NCI-H345 treated with DMSO at 0.1 percent for 48 hours (cell line): ENCODE data around the gene TRAPPC2.
"Not testable (repeated sequence)": the region's sequence is repeated elsewhere in the genome, so short reads cannot be mapped to it uniquely, and the experiment has no call there.

ENCODE experiments used
- DNase-seq: peaks from one replicate; lab custom pipeline; 2025; ENCODE audit not compliant: unreplicated experiment; lab: John Stamatoyannopoulos, UW

TRAPPC2 gene

DNA sequence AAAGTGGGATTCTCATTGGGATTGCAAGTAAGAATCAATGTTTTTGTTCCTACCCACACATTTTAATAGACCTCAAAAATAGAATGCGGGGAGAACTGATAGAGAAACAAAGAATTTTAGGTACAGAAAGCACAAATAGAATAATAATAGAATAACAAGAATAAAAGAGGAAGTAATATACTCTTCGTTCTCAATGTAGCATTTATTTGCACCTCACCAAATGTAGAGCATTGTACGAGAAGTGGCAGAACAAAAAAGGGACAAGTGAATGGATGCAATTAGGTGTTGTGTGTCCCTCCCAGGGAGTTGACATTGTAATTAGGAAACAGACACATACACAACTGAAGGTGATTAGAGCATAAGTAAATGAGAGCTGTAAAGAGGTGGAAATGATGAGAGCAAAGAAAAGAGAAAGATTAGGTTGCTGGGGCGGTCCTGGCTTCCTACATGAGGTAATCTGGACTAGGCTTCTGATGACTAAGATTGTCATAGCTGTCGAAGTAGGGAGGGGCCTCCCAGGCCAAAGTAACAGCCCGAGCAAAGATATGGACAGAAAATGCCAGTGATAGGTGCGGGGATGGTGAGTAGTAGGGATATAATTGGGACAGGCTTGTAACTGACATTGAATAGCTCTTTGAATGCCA, 35.1 kb downstream of the TRAPPC2 start:
- no peak for DNase-seq

DNA sequence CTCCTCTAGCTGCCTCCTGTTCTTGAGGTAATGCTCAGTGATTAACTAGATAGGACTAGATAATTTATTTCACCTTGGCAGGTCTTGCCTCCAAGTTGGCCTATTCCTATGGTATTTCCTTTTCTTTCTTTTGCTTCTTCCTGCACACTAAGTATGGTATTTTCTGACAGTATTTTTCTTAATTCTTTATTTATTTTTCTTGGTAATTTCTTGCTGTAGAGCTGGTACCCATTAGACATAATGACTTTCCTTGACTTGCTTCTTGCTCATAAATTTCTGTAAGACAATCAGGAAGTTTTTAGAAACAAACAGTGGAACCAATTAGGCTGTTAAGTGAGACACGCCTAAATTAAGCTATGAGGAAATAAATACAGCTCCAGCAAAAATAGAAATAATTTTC, 36.0 kb downstream of the TRAPPC2 start:
- DNase-seq, result no peak

DNA sequence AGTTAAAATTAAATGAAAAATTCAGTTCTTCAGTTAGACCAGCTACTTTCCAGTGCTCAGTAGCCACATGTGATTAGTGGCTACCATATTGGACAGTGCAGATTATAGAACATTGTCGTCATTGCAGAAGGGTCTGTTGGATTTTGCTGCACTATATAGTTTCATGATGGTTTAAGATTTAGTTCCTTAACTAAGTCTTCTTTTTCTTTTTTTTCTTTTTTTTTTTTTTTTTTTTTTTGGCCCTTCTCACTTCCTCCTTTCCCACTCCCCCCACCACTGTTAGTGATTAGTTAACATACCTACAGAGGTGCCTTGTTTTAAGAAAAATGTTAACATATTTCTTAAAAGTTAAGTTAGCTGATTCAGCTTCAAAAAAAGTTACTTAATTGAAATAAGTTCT, 36.4 kb downstream of the TRAPPC2 start:
- DNase-seq, result no peak

DNA sequence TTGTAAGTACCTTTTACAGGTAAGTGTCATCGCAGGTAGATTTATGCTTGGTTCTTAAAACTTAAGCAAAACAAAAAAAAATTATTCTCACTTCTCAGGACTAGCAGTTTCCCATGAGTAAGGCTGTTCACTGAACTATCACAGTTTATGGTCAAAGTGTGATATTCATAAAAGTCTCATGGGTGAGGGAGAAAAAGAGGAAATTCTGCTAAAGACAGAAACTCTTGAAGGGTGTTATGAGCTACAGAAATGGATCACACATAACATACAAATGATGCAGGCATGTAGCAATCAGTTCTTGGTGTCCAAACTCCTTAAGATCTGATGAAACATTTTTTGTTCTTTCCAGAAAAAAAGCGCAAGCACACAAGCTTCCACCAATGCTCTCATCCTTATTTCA, 37.0 kb downstream of the TRAPPC2 start:
- no peak for DNase-seq

DNA sequence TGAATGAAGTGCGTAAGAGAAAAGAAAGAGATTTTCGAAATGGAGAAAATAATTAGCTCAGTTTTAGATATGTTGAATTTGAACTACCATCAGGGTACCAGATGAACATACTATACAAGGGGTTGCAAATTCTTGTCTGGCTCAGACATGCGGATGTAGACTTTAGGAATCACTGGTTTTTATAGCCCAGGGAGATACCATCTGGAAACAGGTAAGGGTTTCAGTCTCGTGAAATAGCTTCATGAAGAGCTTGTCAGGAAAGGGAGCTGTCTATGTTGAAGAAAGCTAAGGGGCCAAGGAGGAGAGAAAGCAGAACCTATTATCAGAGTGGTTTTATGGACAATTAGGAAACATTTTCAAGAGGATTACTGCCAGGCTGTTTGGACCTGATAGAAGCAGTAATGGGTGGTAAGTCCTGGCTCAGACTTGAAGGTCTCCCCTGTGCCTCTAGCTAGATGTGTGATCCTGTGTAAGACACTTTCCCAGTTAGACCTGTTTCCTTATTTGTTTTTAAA, 38.8 kb downstream of the TRAPPC2 start:
- no peak for DNase-seq

DNA sequence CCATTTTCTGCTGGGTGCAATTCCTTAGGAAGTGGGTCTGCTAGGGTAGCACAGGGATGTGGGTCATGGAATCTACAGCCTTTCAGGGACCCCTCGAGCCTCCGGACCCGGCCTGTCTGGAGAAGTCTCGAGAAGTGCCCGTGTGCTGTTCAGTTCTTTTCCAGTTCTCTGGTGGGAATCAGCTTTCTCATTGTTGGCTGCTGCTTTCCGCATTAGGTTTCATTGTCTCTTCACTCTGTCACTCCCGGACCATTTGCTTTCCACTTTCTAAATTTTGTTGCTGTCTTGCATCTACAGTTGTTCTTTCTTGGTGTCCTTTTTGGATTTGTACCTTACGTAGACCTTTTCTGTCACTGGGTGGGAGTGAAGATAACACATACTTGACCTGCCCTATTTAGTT, 39.4 kb downstream of the TRAPPC2 start:
- DNase-seq, result no peak

DNA sequence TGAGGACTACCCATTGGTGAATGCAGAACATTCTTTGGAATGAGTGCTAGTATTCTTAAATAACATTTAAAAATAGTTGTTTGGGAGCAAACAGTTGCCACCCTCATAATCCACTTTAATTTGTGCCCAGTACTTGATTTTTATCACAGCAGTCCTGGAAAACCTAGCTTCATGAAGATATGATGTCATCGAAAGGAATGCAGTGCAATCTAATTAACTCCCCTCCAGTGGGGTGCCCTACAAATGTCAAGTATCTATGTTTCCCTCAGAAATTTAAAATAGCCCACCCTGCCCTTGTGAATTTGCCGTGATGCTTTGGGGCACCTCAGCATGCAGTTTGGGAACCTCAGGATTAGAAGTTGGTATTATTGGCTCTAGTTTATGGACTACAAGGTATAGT, 40.1 kb downstream of the TRAPPC2 start:
- DNase-seq, result no peak

DNA sequence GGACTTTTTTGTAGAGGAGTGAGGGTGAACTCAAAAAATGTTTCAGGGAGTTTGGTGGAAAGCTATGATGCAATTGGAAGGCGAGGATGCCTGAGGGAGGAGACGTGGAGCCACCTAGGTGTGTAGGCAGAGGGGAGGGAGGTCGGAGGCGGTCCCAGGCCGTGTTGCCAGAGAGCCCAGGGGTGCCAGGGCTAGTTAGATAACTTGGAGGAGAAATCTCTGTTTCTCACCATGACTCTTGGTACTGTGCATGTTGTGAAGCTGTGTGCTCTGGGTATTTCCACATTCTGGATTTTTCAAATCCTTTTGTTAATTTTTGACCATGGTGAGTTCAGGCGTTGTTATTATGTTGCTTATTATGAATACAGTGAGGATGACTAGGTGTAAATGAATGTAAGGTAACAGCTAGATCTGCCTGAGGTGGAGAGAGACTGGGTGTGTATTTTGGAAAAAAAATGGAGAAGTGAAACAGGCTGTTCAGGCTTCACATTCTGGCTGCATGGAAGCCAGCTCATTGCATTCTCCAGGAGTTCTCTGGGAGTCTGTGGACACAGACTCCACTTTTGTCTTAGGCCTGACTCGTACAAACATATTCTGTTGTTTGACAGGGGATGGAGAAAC, 41.0 kb downstream of the TRAPPC2 start:
- DNase-seq, result no peak

DNA sequence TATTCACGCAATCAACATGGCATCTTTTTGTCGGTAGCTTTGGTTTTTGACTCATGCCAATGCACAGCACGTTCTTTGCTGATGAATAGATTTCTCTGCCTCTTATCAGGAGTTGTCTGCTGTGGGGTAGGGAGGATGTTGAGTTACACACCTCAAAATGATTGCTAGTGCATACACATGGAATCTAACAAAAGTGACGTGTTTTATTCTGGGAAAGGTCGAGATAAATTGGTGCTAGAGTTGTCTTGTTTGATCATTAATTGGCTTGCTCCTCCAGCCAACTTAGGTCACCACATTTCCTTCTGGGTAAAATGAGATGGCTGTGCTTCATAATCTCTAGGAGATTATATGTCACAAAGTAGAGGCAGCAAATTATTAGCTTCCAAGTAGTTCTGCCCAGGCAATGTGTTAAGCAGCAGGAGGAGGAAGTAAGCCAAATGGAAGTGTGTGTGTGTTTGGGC, 41.6 kb downstream of the TRAPPC2 start:
- DNase-seq, result no peak

DNA sequence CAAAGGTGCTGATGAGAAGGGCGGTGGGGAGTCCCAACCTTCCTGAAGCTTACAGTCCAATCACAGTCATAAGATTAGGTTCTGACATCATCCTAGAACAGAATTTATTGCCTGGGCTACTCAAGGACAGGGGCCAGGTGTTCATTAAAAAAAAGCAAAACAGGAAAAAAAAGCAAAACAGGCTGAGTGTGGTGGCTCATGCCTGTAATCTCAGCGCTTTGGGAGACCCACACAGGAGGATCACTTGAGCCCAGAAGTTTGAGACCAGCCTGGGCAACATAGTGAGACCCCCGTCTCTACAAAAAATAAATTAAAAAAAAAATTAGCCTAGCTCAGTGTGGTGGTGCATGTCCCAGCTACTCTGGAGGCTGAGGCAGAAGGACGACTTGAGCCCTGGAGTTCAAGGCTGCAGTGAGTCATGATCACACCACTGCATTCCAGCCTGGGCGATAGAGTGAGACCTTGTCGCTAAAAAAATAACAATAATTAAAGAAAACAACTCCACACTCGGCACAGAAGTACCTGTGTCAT, 42.5 kb downstream of the TRAPPC2 start:
- DNase-seq, result no peak

DNA sequence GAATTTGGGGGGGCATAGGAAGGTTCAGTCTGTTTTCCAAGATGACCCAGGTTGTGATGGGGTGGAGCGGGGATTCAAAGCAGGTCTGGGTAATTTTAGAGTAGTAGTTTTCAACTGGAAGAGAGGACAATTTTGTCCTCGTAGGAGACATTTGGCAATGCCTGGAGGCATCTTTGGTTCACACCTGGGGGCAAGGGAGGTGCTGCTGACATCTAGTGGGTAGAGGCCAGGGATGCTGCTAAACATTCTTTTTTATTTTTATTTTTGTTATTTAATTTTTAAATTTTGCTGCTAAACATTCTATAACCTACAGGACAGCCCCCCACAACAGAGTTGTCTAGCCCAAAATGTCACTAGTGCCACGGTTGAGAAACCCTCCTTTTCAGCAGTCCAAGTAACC, 43.6 kb downstream of the TRAPPC2 start:
- no peak for DNase-seq

DNA sequence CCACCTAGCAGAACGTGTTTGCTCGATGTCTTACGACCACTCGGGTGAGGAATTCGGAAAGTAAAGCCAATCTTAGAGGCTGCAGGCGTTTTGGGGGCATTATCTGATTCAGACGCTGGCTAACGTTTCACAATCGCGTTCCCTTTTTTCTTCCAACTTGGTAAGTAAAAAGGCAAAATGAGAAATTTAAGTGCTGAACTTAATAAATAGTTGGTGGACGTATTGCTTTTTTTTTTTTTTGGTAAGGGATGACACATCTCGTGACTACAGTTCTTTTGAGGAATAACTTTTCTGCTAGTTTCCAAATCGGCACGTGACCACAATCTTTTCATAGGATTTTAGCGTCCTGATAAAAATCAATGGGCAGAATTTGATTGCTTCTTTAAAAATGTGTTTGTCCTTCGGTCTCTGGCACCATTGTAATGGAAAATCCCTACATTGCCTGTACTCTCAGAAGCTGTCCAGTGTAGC, 44.6 kb downstream of the TRAPPC2 start:
- no peak for DNase-seq

DNA sequence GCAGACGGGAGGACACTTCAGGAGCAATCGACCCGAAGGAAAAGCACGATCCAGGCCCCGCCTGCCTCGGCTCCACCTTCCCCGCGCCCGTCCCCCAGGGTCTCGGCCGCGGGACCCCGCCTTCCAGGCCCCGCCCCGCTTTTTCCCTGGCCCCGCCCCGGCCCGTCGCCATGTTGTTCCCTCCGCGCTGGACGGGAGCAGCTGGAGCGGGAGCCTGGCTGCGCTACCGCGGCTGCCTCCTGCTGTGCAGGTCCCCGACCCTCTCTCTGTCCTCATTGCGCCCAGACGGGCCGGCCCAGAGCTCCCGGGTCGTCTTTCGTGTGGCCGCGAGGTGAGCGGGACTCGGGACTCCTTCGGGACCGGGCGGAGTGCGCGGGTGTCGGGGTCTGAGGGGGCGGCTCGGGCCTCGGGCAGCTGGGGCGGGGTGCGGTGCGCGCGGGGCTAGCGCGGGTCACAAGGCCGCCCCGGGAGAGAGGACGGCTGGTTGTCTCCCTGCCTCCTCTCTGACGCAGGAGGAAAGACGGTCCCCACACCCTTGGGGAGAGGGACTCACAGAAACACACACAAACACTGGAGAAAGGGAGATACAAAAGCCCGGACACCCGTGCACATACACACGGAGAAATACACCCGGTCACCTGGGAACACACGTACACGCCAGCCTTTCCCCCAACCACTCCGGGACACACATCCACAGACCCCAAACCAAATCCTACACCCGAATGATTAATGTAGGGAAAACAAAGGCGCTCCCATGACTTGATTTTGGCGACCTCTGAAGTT, 45.3 kb downstream of the TRAPPC2 start, which contains the start of gene RAB9A:
Gene RAB9A, plus strand, starts transcription at position 171 of the 783 bp plus-strand sequence. CDS start 19,619 bp downstream, outside the sequence.
- peak; percentile 62 for DNase-seq

DNA sequence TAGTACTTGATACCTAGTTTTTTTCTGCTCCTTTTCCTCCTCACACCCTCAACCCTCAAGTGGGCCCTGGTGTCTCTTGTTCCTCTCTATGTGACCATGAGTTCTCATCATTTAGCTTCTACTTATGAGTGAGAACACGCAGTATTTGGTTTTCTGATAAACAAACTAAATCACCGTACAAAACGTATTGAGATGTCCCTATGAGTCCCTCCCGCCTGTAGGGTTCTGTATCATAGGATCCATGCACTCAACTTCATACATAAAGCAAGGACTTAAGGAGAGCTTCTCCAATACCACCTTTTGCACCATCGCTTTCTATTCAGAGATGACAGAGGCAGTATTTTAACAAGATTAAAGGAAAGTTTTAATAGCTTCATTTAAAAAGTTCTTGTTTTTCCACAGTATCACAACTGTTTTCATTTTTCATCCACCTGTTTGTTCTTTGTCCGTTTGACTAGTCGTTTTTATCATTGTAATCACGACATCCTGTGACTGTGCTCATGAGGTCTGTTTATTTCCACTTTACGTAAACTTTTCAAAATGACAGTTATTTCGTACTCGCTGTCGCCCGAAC, 45.9 kb downstream of the TRAPPC2 start:
- DNase-seq, result no peak

DNA sequence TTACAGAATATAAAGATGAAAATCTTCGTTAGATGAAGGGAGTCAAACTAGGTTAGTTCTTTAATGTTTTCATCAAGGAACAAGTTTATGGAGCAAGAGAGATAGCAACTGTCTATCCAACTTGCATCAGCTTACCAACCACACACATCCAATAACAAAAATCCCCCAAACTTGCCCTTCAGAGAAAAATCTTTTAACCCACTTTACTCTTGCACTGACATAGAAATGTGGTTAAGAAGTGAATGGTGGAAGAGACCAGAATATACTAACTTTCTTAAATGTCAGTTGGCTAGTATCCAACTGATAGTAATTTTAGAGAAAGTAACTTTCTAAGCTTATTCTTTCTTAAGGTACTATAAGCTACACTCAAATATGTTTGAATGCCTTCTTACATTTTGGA, 47.2 kb downstream of the TRAPPC2 start:
- DNase-seq, result no peak

DNA sequence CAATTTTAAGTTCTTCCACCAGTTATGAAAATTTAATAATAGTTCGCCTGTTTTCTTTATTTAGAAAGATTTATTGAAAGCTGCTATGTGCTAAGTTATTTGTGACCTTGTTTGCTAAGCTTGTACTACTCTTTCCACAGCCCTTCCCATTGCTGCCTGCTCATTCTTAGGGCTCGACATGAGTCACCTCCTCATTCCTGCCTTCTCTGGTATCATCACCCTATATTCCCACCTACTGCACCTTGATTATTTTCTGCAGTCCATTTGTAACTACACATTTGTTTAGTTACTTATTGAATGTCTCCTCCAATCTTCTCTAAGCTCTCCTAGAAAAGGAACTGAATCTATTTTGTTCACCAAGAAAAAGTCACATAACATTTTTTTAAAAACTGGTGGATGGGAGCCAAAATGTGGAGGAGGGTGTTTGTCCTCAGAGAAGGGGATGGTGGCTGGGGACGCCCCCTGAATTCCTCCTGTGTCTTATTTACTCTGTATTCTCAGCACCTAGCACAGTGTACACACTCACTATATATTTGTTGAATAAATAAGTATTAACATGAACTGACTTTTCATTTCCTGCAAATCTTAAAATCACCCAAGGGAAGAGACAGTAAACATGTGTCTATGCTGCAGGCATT, 49.2 kb downstream of the TRAPPC2 start:
- no peak for DNase-seq

DNA sequence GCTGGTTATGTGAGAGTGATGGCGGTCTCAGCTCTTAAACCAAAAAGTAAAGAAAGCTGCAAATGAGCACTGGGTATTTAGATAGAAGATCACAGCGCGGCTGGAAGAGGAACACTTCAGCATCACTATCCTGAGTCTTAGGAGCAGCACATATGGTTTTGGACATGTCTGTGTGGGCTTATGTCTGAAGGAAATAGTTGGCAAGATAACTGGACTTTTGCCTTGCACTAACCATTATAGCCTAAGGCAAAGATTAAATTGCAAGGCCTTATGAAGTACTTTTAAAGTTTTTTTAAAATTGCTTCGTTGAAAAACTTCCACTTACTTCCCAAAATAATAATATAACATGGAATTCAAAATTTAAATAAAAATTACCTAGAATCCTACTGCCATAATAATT, 50.1 kb downstream of the TRAPPC2 start:
- DNase-seq, result no peak

DNA sequence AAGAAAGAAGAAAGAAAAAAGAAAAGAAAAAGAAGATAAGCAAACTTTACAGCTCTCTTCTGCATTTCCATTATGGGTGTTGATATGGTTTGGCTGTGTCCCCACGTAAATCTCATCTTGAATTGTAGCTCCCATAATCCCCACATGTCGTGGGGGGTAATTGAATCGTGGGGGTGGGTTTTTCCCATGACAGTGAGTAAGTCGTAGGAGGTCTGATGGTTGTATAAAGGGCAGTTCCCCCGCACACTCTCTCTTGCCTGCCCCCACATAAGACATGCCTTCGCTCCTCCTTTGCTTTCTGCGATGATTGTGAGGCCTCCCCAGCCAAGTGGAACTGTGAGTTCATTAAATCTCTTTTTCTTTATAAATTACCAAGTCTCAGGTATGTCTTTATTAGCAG, 52.8 kb downstream of the TRAPPC2 start:
- no peak for DNase-seq

DNA sequence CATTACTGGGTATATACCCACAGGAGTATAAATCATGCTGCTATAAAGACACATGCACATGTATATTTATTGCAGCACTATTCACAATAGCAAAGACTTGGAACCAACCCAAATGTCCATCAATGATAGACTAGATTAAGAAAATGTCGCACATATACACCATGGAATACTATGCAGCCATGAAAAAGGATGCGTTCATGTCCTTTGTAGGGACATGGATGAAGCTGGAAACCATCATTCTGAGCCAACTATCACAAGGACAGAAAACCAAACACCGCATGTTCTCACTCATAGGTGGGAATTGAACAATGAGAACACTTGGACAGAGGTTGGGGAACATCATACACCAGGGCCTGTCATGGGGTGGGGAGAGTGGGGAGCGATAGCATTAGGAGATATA, 54.7 kb downstream of the TRAPPC2 start:
- DNase-seq, result not testable (repeated sequence)

DNA sequence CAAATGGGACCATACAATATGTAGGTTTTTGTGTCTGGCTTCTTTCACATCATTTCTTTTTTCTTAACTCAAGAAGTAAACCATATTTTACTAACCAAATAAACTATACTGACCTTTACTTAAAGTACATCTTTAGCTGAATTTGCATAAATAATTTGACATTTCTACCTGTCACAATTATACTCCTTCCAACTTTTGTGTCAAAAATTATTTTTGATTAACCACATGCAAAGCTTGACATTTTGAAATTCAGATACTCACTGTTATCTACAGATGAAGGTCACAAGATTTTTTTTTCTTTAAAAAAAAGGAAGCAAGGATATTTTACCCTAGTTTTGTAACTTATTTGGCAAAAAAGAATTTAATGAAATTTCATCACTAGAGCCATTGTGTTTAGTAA, 57.5 kb downstream of the TRAPPC2 start:
- no peak for DNase-seq

DNA sequence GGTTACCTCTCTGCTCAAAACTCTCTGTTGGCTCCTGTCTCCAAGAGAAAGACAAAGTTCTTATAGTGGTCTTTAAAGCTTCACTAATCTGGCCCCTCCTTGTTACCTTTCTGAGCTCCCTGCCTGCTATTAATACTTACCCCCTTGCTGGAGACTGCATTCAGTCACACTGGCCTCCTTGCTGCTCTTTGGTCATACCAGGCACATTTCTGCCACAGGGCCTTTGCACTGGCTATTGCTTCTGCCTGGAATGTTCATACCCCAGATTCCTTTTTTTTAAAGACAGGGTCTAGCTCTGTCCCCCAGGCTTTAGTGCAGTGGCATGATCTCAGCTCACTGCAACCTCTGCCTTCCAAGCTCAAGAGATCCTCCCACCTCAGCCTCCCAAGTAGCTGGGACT, 61.4 kb downstream of the TRAPPC2 start:
- DNase-seq, result no peak
